Nephron progenitor cell (in vitro differentiated cells): ENCODE results near the gene CD19.
"Not testable (repeated sequence)": the region's sequence is repeated elsewhere in the genome, so short reads cannot be mapped to it uniquely, and the experiment has no call there.

Experiments
- DNase-seq: peaks from one replicate; pipeline ENCODE4 v3.0.0; 2021
- H3K27ac Mint-ChIP-seq: 2 replicates; pipeline ENCODE4 v1.8.0; 2021; ENCODE audit warnings: mild to moderate bottlenecking, moderate library complexity, mixed read lengths
- H3K27me3 Mint-ChIP-seq: 2 replicates; pipeline ENCODE4 v1.8.0; 2021; ENCODE audit warnings: mild to moderate bottlenecking, low read depth, mixed read lengths; ENCODE audit not compliant: poor library complexity
- H3K36me3 Mint-ChIP-seq: 2 replicates; pipeline ENCODE4 v1.8.0; 2021; ENCODE audit warnings: low read depth, mixed read lengths
- H3K4me1 Mint-ChIP-seq: 2 replicates; pipeline ENCODE4 v1.8.0; 2021; ENCODE audit warnings: mixed read lengths
- H3K4me3 Mint-ChIP-seq: 2 replicates; pipeline ENCODE4 v1.8.0; 2021; ENCODE audit warnings: mild to moderate bottlenecking, moderate library complexity, mixed read lengths
- H3K9me3 Mint-ChIP-seq: 2 replicates; pipeline ENCODE4 v1.8.0; 2021; ENCODE audit warnings: mild to moderate bottlenecking, moderate library complexity, mixed read lengths
- TF ChIP-seq, protein P1 (sequence below): fragments of 200-600 bp; sonication (generic); IDR thresholded peaks from 2 replicates; pipeline ENCODE4 v1.5.0; 2021; ENCODE audit warnings: antibody characterized with exemption

CD19 gene

DNA sequence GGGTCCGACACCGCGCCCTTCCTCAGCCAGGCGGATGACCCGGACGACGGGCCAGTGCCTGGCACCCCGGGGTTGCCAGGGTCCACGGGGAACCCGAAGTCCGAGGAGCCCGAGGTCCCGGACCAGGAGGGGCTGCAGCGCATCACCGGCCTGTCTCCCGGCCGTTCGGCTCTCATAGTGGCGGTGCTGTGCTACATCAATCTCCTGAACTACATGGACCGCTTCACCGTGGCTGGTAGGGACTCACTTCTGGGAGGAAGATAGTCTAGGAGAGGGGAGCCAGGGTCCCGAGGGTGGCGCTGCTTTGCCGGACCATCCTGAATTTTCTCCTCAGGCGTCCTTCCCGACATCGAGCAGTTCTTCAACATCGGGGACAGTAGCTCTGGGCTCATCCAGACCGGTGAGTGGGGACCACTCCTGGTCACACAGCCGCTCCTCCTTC lies 43.4 kb downstream of the CD19 start:
- peaks cover 3% of the 10 kb centered on the region for H3K27me3 Mint-ChIP-seq
- TF ChIP-seq, protein P1, sequence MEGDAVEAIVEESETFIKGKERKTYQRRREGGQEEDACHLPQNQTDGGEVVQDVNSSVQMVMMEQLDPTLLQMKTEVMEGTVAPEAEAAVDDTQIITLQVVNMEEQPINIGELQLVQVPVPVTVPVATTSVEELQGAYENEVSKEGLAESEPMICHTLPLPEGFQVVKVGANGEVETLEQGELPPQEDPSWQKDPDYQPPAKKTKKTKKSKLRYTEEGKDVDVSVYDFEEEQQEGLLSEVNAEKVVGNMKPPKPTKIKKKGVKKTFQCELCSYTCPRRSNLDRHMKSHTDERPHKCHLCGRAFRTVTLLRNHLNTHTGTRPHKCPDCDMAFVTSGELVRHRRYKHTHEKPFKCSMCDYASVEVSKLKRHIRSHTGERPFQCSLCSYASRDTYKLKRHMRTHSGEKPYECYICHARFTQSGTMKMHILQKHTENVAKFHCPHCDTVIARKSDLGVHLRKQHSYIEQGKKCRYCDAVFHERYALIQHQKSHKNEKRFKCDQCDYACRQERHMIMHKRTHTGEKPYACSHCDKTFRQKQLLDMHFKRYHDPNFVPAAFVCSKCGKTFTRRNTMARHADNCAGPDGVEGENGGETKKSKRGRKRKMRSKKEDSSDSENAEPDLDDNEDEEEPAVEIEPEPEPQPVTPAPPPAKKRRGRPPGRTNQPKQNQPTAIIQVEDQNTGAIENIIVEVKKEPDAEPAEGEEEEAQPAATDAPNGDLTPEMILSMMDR = no peak
- peak overlapping the region; percentile 93 for H3K4me3 Mint-ChIP-seq
- H3K9me3 Mint-ChIP-seq = no peaks in the 10 kb centered on the region
- DNase-seq = peak; percentile 16
- no peak overlapping the region for H3K27ac Mint-ChIP-seq
- peaks cover 27% of the 10 kb centered on the region for H3K4me1 Mint-ChIP-seq
- H3K36me3 Mint-ChIP-seq = peaks cover 5% of the 10 kb centered on the region

DNA sequence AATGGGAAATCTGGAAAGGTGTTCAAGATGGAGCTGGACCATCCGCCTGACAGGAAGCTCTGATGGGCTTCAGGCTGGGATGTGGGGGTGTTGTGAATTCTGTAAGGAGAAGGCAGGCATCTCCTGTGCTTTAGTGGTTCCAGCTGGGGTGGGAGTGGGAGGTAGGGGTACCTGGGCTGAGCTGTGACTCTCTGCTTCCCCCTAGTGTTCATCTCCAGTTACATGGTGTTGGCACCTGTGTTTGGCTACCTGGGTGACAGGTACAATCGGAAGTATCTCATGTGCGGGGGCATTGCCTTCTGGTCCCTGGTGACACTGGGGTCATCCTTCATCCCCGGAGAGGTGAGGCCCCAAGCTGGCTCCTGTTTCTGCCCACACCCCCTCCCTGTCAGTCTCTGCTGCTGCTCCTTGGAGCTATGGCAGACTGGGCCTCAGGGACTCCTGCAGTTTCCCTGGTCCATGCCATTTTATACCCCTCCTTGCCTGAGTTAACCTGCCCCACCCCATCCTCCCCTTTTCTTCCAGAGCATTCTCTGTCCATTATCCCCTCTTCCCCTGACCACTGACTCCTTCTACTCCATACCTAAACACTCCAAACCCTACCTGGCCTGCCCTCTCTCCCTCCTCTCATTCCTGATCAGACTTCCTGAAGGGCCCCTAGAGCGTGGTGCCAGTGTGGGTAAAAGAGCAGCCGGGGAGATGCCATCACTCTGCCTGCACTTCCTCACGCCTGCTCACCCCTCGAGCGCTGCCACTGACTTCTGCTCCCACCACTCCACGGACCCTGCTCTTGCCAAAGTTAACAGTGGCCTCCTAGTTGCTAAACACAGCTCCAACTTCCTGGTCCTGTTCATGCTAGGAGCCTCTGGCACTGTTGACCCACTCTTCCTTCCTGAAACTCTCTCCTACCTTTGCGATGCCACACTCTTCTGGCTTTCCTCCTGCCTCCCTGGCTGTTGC lies 46.2 kb downstream of the CD19 start:
- no peak overlapping the region for H3K4me3 Mint-ChIP-seq
- no peaks in the 10 kb centered on the region for H3K9me3 Mint-ChIP-seq
- peaks cover 27% of the 10 kb centered on the region for H3K4me1 Mint-ChIP-seq
- H3K36me3 Mint-ChIP-seq = peaks cover 22% of the 10 kb centered on the region
- H3K27ac Mint-ChIP-seq = no peak overlapping the region
- DNase-seq = peak; percentile 15
- peaks cover 3% of the 10 kb centered on the region for H3K27me3 Mint-ChIP-seq
- TF ChIP-seq, protein P1 = peak; percentile 53

DNA sequence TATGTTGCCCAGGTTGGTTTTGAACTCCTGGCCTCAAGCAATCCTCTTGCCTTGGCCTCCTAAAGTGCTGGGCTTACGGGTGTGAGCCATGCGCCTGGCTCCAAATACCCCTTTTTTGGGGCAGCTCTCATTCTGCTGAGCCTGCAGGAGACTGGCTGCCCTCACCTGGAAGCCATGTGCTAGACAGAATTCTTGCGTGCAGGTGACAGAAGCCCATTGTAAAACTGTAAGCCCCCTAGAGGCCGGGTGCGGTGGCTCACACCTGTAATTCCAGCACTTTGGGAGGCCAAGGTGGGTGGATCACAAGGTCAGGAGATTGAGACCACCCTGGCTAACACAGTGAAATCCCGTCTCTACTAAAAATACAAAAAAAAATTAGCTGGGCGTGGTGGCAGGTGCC lies 48.6 kb downstream of the CD19 start:
- H3K27me3 Mint-ChIP-seq, H3K4me3 Mint-ChIP-seq, DNase-seq, H3K27ac Mint-ChIP-seq, H3K9me3 Mint-ChIP-seq: not testable (repeated sequence)
- peaks cover 12% of the 10 kb centered on the region for H3K4me1 Mint-ChIP-seq
- peaks cover 32% of the 10 kb centered on the region for H3K36me3 Mint-ChIP-seq

DNA sequence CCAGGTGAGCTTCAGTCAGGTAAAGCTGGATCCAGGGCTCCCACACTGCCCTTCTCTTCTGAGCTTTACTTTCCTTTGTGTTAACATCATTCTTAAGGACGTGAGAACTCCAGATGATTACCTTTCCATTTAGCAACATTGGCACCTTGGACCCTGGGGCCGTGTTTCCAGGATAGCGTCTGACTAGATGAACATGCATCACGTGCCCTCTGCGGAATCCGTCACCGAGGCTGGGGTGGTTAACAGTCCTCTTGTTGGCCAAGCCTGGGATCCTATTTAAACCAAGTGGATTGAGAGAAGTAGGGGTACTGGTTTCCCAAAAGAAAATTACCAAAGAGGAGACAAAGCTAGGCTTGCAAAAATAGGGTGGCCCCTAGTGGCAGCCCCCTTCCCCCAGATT lies 49.2 kb downstream of the CD19 start:
- Mint-ChIP-seq H3K4me3 (no peak overlapping the region), H3K4me1 (peaks cover 6% of the 10 kb centered on the region), H3K27me3 (peaks cover 3% of the 10 kb centered on the region), H3K27ac (no peak overlapping the region), H3K36me3 (peaks cover 32% of the 10 kb centered on the region), H3K9me3 (no peaks in the 10 kb centered on the region)
- DNase-seq = no peak
- TF ChIP-seq, protein P1 = no peak

DNA sequence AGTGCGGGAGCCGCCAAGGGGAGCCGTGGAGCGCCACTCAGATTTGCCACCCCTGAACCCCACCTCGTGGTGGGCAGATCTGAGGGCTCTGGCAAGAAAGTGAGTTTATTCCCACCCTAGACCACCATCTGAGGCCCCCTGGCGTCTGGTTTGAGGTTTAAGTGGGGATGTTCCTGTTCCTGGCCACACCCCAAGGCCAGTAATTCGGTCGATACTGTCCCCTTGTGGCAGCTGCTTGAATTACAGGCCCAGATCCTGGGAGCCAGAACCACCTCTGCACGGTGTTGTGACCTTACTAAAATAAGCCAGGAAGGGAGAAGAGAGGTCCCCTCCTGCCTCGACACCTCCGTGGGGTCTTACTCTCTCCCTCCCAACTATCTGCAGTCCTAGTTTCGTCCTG lies 49.7 kb downstream of the CD19 start:
- peaks cover under 1% of the 10 kb centered on the region for H3K4me1 Mint-ChIP-seq
- DNase-seq = peak; percentile 45
- TF ChIP-seq, protein P1 = peak; percentile 63
- H3K27ac Mint-ChIP-seq = no peak overlapping the region
- H3K4me3 Mint-ChIP-seq = no peak overlapping the region
- H3K36me3 Mint-ChIP-seq = peaks cover 32% of the 10 kb centered on the region
- H3K27me3 Mint-ChIP-seq = no peaks in the 10 kb centered on the region
- H3K9me3 Mint-ChIP-seq = no peaks in the 10 kb centered on the region

DNA sequence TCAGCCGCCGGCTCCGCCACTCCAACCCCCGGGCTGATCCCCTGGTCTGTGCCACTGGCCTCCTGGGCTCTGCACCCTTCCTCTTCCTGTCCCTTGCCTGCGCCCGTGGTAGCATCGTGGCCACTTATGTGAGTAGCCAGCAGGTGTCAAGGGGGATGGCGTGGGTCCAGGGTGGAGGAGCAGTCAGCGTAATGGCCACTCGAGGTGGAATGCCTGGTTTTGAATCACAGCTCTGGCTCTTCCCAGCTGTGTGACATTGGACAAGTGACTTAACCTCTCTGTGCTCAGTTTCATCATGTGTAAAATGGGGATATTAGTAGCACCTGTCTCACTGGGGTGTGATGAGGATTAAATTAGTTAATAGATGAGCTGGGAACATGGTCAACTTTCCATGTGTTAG lies 50.6 kb downstream of the CD19 start:
- Mint-ChIP-seq H3K36me3 (peaks cover 39% of the 10 kb centered on the region), H3K4me1 (no peaks in the 10 kb centered on the region), H3K9me3 (peaks cover 5% of the 10 kb centered on the region), H3K27ac (no peak overlapping the region), H3K27me3 (no peaks in the 10 kb centered on the region), H3K4me3 (no peak overlapping the region)
- TF ChIP-seq, protein P1 = no peak
- no peak for DNase-seq
